Measurements from ENCODE around the gene CFAP221.
A peak's percentile ranks its signal among the peaks of the same experiment; 100 is the strongest.

Gene CFAP221

GRCh38 chr2:119644186-119644585 is 99.9 kb downstream of the CFAP221 start:
- no peak overlapping the region for H3K4me3 ChIP-seq (replicated peaks in 1 of 2; ENCODE audit: low read depth in 2 of 2, low read length in 2 of 2)
- peak; percentile 71 to 74 for DNase-seq (ENCODE audit: low read depth in 2 of 2)
- no peak for TF ChIP-seq CTCF (IDR thresholded peaks at IDR 0.05; ENCODE audit: low read depth, low read length)

- no peak for TF ChIP-seq CTCF (IDR thresholded peaks at IDR 0.05; ENCODE audit: low read depth, low read length)
- peak; percentile 42 to 61 for DNase-seq (ENCODE audit: low read depth in 2 of 2)
These were observed 101.1 kb downstream of the CFAP221 start for GRCh38 chr2:119645173-119645855.

GRCh38 chr2:119646149-119646548 is 101.9 kb downstream of the CFAP221 start:
- no peak for DNase-seq (ENCODE audit: low read depth in 2 of 2)
- no peak overlapping the region for H3K4me3 ChIP-seq (replicated peaks in 1 of 2; ENCODE audit: low read depth in 2 of 2, low read length in 2 of 2)
- TF ChIP-seq CTCF (IDR thresholded peaks at IDR 0.05; ENCODE audit: low read depth, low read length), result no peak

More at GRCh38 chr2:119645173-119645855, 101.1 kb downstream of the CFAP221 start:
- H3K4me3 ChIP-seq (replicated peaks in 1 of 2; ENCODE audit: low read depth in 2 of 2, low read length in 2 of 2), result no peak overlapping the region

GRCh38 chr2:119647440-119648169 is 103.4 kb downstream of the CFAP221 start:
- no peak overlapping the region for H3K4me3 ChIP-seq (replicated peaks in 1 of 2; ENCODE audit: low read depth in 2 of 2, low read length in 2 of 2)
- DNase-seq (ENCODE audit: low read depth in 2 of 2), result peak; percentile 79 to 87
- no peak for TF ChIP-seq CTCF (IDR thresholded peaks at IDR 0.05; ENCODE audit: low read depth, low read length)

- H3K4me3 ChIP-seq (replicated peaks in 1 of 2; ENCODE audit: low read depth in 2 of 2, low read length in 2 of 2), result no peak overlapping the region
- no peak for TF ChIP-seq CTCF (IDR thresholded peaks at IDR 0.05; ENCODE audit: low read depth, low read length)
- peak; percentile 29 to 76 for DNase-seq (ENCODE audit: low read depth in 2 of 2)
These were observed 105.2 kb downstream of the CFAP221 start for GRCh38 chr2:119649364-119649917.

GRCh38 chr2:119650206-119650605 is 106.0 kb downstream of the CFAP221 start:
- peak; percentile 35 to 77 for DNase-seq (ENCODE audit: low read depth in 2 of 2)
- no peak for TF ChIP-seq CTCF (IDR thresholded peaks at IDR 0.05; ENCODE audit: low read depth, low read length)

More at GRCh38 chr2:119650206-119650605, 106.0 kb downstream of the CFAP221 start:
- H3K4me3 ChIP-seq (replicated peaks in 1 of 2; ENCODE audit: low read depth in 2 of 2, low read length in 2 of 2), result no peak overlapping the region

All from cardiac fibroblast (primary cell).